ENCODE data around the gene LRRC45. TPM values are rescaled to one million over a fixed set of nuclear protein-coding genes. Genes with fewer than 3 reads are reported as not detected.

Gene LRRC45
- total RNA-seq, 4 donors from 2014 or later: 0.29 to 14.2 (median 5.3) TPM

DNA sequence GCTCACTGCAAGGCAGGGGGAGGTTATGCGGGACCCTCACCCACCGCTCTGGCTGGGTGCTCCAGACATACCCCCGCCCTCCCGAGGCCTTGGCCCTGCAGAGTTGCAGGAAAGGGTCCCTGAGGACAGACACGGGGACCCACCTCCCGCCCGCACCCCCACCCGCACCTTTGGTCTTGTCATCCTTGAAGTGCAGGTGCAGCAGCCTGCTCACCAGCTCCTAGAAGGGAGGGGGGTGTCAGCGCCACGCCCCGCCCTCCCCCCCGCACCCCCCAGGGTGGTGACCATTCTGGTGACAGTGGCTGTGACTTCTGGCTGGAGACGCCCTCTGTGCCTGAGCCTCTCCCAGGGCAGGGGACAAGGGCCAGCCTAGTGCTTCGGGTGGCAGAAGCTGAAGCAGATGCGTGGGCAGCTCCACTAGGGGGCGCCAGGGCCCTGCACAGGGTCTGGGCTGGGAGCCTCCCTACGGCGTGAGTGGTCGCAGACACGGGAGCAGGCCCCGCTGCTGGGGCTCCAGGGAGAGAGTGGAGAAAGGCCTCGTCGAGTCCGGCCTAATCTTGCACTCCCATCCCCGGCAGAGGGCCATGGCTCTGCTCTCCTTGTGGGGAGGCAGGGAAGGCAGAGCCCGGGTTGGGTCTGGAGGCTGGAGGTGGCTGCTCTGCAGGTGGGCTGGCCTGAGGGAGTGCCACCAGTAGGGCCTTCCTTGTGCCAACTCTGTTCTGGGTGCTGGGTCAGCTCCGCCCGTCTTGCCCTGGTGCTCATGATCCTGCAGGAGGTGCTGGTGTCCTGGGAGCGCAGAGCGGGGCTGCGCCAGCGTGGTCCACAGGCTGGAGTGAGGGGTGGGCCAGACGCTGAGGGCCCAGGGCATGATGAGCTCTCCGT is 3.2 kb upstream of the LRRC45 start:
- no peaks in the 10 kb centered on the region for H3K36me3 ChIP-seq
- no peak overlapping the region for H3K27ac ChIP-seq
- no peak for DNase-seq
- peaks cover 0 to 20% of the 10 kb centered on the region in 2 donors for H3K4me1 ChIP-seq
- H3K4me3 ChIP-seq: no peak overlapping the region
- peak; percentile 31 to 45 (median 36) for TF ChIP-seq CTCF (IDR thresholded peaks at IDR 0.05)
- TF ChIP-seq POLR2A (IDR thresholded peaks at IDR 0.05): no peak
- intact Hi-C loops (cut with DNase I; ENCODE audit: low total_unique reads): loop anchor here (5.0 kb wide), 1 partner anchor 58 kb away; the partner anchor contains the start of gene NOTUM
- H3K9me3 ChIP-seq: no peaks in the 10 kb centered on the region
- H3K27me3 ChIP-seq: no peaks in the 10 kb centered on the region

- Histone ChIP-seq H3K4me3 (no peak overlapping the region), H3K27ac (no peak overlapping the region), H3K9me3 (no peaks in the 10 kb centered on the region), H3K4me1 (peaks cover 0 to 20% of the 10 kb centered on the region in 2 donors), H3K27me3 (no peaks in the 10 kb centered on the region), H3K36me3 (no peaks in the 10 kb centered on the region)
- no peak for DNase-seq
- intact Hi-C loops (cut with DNase I; ENCODE audit: low total_unique reads): no loop called here
- TF ChIP-seq POLR2A (IDR thresholded peaks at IDR 0.05) (no peak), CTCF (IDR thresholded peaks at IDR 0.05) (no peak)
Measured at GRCh38 chr17:82020572-82021106, 2.5 kb upstream of the LRRC45 start.

GRCh38 chr17:82021107-82021899 is 1.8 kb upstream of the LRRC45 start:
- intact Hi-C loops (cut with DNase I; ENCODE audit: low total_unique reads): no loop called here
- Histone ChIP-seq H3K27me3 (no peaks in the 10 kb centered on the region), H3K4me3 (no peak overlapping the region), H3K36me3 (no peaks in the 10 kb centered on the region), H3K27ac (no peak overlapping the region), H3K9me3 (no peaks in the 10 kb centered on the region), H3K4me1 (peaks cover 0 to 20% of the 10 kb centered on the region in 2 donors)
- DNase-seq: peak; percentile 67 to 72
- TF ChIP-seq POLR2A (IDR thresholded peaks at IDR 0.05) (peak in 1 of 2 donors; percentile 11), CTCF (IDR thresholded peaks at IDR 0.05) (peak; percentile 64 to 88 (median 76))

GRCh38 chr17:82021900-82022309 is 1.2 kb upstream of the LRRC45 start:
- intact Hi-C loops (cut with DNase I; ENCODE audit: low total_unique reads): no loop called here
- no peaks in the 10 kb centered on the region for H3K36me3 ChIP-seq
- TF ChIP-seq POLR2A (IDR thresholded peaks at IDR 0.05): no peak
- TF ChIP-seq CTCF (IDR thresholded peaks at IDR 0.05): no peak
- no peak for DNase-seq
- peak overlapping the region in 1 of 2 donors; percentile 77 for H3K27ac ChIP-seq
- H3K4me1 ChIP-seq: peaks cover 0 to 20% of the 10 kb centered on the region in 2 donors
- no peaks in the 10 kb centered on the region for H3K9me3 ChIP-seq
- H3K4me3 ChIP-seq: peak overlapping the region; percentile 67 to 88
- H3K27me3 ChIP-seq: no peaks in the 10 kb centered on the region

Data from uterus (tissue), 4 donors.